ENCODE measurements around the gene MAGI2.
A peak's percentile ranks its signal among the peaks of the same experiment; 100 is the strongest.

MAGI2 gene

GRCh38 chr7:79257959-79258358 lies 195.5 kb downstream of the MAGI2 start:
- no peak for DNase-seq (ENCODE audit: low spot score)

GRCh38 chr7:79245623-79246249 lies 207.7 kb downstream of the MAGI2 start:
- DNase-seq (ENCODE audit: low spot score), result no peak

- no peak for DNase-seq (ENCODE audit: low spot score)
Observed at GRCh38 chr7:79244482-79244881, 209.0 kb downstream of the MAGI2 start.

GRCh38 chr7:79241288-79242060 lies 212.0 kb downstream of the MAGI2 start:
- peak; percentile 19 for DNase-seq (ENCODE audit: low spot score)

GRCh38 chr7:79240413-79240812 lies 213.1 kb downstream of the MAGI2 start:
- DNase-seq (ENCODE audit: low spot score), result no peak

- no peak for DNase-seq (ENCODE audit: low spot score)
Observed at GRCh38 chr7:79236352-79237028, 217.0 kb downstream of the MAGI2 start.

- DNase-seq (ENCODE audit: low spot score), result no peak
Observed at GRCh38 chr7:79227044-79227443, 226.4 kb downstream of the MAGI2 start.

GRCh38 chr7:79221211-79221610 lies 232.3 kb downstream of the MAGI2 start:
- no peak for DNase-seq (ENCODE audit: low spot score)

GRCh38 chr7:79217976-79218626 lies 235.4 kb downstream of the MAGI2 start:
- DNase-seq (ENCODE audit: low spot score), result no peak

- no peak for DNase-seq (ENCODE audit: low spot score)
Observed at GRCh38 chr7:79217468-79217867, 236.0 kb downstream of the MAGI2 start.

- no peak for DNase-seq (ENCODE audit: low spot score)
Observed at GRCh38 chr7:79216236-79216635, 237.2 kb downstream of the MAGI2 start.

GRCh38 chr7:79212334-79212733 lies 241.1 kb downstream of the MAGI2 start:
- DNase-seq (ENCODE audit: low spot score), result no peak

GRCh38 chr7:79211724-79212123 lies 241.7 kb downstream of the MAGI2 start:
- no peak for DNase-seq (ENCODE audit: low spot score)

GRCh38 chr7:79199961-79200360 lies 253.5 kb downstream of the MAGI2 start:
- no peak for DNase-seq (ENCODE audit: low spot score)

GRCh38 chr7:79199266-79199665 lies 254.2 kb downstream of the MAGI2 start:
- DNase-seq (ENCODE audit: low spot score), result no peak

GRCh38 chr7:79185605-79186004 lies 267.9 kb downstream of the MAGI2 start:
- DNase-seq (ENCODE audit: low spot score), result no peak

GRCh38 chr7:79182283-79182682 lies 271.2 kb downstream of the MAGI2 start:
- DNase-seq (ENCODE audit: low spot score), result no peak

GRCh38 chr7:79180533-79180932 lies 272.9 kb downstream of the MAGI2 start:
- no peak for DNase-seq (ENCODE audit: low spot score)

GRCh38 chr7:79176859-79177477 lies 276.5 kb downstream of the MAGI2 start:
- peak; percentile 82 for DNase-seq (ENCODE audit: low spot score)

- no peak for DNase-seq (ENCODE audit: low spot score)
Observed at GRCh38 chr7:79175374-79175773, 278.1 kb downstream of the MAGI2 start.

- no peak for DNase-seq (ENCODE audit: low spot score)
Observed at GRCh38 chr7:79165225-79165624, 288.2 kb downstream of the MAGI2 start.

GRCh38 chr7:79159040-79159664 lies 294.3 kb downstream of the MAGI2 start:
- no peak for DNase-seq (ENCODE audit: low spot score)

Measured in pons (tissue), 1 donor.